ENCODE data around the gene TMEM145. TPM values are rescaled to one million over a fixed set of nuclear protein-coding genes. Genes with fewer than 3 reads are reported as not detected.

TMEM145 gene
- total RNA-seq, 1 donor from 2014 or later = 0.63 TPM

DNA sequence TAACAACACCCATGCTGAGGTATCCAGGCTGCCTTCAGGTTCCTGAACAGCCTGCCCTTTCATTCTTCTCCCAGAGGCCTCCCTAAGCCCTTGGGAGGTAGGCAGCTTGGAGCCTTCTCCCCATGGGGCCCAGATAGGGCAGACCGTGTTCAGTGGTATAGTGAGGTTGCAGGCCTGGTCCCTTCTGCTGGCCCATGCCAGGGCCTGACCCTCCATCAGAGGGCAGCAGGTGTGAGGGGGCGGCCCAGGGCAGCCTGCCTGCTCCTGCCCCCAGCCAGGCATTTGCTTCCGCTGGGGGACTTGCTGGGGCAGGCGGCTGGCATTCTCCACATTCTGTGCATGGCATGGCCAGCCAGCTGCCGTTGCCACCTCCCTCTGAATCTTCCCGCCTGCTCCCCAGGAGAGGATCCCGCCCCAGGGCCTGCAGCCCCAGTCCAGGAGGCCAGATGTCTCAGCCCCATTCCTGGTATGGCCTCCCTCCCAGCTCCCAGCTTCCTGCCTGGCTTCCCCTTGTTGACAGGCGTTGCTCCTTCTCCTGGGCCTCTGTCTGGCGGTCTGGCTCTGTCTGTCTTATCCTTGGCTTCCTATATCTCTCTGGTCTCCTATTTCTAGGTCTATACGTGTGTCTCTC is 35.2 kb upstream of the TMEM145 start:
- DNase-seq (ENCODE audit: low spot score) = peak; percentile 26

DNA sequence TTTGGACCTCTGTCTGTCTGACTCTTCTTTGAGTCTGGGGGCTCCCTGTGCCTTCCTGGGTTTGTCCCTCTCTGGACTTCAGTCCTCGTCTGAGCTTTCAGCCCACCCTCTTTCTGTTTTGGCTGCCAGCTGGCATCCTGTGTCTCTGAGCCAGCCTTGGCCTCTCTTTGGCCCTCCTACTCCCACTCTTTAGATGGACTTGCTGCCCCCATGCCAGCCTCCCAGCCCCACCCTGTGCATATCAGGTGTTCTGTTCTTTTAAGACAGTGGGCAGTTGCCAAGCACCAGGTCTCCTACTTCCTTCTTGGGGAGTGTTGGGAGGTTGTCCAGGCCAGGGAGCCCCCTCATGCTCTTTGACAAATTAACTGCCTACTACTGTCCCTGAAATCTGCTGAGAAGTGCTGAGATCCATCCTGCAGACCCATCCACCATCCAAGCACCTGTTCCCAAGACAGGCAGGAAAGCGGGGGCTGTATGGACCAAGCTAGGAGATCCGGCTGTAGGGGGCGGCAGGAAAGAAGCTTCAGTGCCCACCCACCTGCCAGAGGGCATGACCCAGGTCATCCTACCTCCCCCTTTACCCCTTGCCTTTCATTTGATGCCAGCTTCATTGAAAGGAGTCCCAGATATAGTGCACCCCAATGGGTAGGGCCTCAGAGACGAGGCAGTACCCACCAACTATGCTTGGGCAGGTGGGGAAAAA is 34.5 kb upstream of the TMEM145 start:
- no peak for DNase-seq (ENCODE audit: low spot score)

DNA sequence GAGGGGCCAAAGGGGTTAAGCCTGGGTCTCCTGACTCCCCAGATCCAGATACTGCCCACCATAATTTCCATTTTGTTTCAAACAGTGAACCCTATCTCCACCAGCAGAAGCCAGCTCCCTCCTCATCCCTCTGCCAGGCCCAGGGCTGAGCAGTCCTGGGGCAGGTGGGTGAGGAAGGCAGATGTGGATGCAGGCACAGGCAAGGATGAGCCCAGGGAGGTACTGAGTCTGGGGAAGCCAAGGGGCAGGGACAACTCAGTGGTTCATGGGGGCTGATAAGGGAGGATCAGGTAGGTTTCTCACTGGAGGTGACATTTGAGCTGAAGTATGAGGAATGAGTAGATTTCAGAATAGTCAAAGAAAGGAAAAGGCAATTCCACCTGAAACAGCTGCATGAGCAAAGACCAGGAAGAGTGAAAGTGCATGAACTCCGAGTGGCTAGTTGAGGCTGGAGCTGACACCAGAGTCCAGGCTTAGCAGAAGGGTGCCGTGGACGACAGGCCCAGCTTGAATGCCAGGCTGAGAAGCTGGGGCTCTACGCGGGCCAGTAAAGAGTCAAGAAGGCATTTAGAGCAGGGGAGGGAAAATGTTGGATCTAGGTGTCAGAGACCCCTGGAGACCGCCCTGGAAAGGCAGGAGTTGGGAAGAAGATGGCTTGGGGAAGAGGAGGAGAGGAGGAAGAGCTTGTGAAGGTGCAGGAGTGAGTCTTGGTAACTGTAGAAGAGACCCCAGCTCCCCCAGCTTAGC is 33.8 kb upstream of the TMEM145 start:
- no peak for DNase-seq (ENCODE audit: low spot score)

DNA sequence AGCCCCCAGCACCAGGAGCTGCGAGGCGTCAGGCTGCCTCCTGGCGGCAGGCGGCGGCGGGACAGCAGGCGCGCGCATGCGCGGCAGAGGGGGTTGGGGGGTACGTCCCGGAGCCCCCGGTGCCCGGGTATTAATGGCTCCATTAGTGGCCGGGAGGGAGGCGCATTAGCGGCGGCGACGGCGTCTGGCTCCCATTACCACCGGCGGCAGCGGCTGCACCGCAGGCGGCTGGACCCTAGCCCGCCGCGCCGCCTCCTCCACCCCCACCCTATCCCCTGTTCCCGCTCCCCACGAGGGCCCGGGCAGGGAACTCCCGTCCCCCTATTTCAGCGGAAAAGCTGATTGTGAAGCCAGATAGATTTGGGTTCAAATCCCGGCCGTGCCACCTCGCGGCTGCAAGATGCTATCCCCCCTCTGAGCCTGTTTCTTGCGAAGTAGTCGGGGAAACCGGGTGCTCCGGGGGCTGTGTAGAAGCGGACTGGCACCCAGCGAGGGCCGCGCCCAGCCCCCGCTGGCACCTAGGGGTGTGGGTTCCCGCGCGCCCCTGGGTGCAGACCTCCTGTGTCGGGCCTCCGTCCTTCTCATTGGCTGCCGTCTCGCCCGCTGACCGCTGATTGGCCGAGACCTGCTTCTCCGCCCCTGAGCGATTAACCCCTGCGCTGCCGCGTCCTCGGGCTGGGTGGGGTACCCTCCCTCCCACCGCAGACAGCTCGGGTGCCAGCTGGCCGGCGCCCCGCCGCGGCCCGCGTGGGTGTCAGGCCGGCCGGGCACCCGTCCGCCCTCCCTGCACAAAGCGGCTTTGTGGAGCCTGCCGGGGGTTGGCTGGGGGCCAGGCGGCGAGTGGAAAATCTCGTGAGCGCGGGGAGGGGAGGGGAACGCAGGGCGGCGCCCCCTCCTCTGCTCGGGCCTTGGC is 33.0 kb upstream of the TMEM145 start:
- DNase-seq (ENCODE audit: low spot score) = peak; percentile 89

DNA sequence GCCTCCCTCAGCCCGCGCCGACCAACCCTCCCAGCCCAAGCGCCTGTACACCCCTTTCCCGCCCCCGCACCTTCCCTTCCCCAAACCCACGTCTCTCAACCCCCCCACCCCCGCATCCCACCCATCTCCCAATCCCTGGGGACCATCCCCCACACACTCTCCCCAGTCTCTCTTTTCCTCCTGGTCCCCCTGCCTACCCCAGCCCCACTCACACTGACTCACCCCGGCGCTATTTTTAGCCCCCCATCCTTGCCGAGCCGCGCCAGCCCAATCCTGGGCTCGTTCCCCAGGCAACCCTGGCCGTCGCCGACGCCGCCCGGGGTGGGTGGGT is 32.3 kb upstream of the TMEM145 start:
- DNase-seq (ENCODE audit: low spot score) = peak; percentile 35

DNA sequence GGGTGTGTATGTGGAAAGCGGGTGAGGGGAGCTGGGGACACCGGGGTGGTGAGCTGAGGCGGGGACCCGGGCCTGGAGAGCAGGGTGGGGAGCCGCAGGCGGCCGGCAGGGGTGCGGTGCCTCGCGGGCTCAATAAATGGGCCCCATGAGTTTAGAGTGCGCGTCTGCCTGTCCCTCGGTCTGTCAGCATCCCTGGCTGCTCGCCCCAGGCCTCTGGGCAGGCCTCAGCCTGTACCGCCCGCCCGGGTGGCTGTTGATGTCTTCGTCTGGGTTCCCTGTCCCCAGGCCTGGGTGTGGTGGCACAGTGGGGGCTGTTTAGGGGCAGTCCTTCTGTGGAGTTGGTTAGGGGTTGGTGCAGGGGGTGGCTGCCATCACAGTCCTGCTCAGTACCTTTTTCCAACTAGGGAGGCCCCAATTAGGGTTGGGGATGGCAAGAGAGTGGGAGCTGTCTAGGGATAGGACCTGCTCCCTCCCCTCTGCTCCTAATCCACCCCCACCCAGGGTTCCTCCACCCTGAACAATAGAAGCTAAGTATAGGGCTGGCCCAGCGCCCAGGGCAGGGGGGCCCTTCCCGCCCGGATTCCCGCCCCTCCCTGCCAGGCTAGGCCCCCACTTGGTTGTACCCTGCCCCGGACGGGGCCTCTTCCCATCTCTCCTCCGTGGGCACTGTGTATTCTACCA is 31.8 kb upstream of the TMEM145 start:
- DNase-seq (ENCODE audit: low spot score) = peak; percentile 23

DNA sequence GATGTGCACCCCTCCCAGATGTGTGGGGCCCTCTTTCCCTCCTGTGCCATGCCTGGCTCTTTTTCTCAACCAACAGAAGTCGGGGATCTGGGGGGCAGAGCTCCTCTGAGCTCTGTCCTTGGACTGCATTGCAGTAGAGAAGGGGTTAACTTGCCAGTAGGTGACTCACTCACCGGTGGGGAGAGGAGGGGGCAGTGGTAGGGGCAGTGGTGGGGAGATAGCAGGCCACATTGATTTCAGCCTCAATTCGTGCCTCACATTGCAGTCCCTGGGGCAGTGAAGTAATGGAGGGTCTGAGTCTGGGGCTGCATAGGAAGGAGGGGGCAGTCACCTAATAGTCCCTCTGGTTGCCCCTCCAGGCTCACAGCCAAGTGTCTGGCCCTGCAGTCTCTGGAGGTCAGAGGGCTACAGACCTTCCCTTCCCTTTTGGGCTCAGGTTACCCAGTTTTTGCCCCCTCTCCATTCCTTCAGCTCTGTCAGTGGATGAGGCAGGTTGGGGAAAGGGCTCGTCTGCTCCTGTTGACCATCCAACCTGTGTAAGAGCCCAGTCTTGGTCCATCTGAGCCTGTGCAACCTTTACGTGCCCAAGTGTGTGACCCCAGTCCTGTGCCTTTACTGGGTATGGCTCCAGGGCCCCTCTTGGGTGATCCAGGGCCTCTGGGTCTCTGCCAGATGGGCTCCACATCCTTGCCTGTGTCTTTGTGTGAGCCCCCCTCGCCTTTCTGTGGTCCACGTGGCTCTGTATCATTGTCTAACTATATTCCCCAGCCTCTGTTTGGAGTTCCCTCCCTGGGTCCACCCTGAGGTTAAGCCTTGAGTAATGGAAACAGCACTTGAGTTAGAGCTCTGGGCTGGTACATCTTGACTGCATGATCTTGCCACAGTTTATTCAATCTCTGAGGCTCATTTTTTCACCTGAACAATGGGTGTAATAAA is 31.0 kb upstream of the TMEM145 start:
- no peak for DNase-seq (ENCODE audit: low spot score)

DNA sequence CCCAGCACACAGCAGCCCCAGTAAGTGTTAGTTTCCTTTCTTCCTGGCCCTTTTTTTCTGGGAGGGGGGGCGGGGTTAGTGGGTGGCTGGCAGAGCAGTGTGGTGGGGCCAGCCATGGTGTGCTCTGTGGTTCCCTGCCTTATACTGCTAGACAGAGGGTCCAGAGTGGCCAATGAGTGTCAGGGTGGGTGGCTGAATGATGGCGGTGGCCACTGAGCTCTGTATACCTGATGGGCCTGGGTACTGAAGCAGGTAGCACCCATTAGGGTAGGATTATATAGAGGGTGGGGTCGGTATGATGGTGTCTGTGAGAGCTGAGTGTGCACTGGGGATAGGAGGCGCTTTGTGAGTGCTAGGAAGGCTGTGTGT is 30.3 kb upstream of the TMEM145 start:
- no peak for DNase-seq (ENCODE audit: low spot score)

DNA sequence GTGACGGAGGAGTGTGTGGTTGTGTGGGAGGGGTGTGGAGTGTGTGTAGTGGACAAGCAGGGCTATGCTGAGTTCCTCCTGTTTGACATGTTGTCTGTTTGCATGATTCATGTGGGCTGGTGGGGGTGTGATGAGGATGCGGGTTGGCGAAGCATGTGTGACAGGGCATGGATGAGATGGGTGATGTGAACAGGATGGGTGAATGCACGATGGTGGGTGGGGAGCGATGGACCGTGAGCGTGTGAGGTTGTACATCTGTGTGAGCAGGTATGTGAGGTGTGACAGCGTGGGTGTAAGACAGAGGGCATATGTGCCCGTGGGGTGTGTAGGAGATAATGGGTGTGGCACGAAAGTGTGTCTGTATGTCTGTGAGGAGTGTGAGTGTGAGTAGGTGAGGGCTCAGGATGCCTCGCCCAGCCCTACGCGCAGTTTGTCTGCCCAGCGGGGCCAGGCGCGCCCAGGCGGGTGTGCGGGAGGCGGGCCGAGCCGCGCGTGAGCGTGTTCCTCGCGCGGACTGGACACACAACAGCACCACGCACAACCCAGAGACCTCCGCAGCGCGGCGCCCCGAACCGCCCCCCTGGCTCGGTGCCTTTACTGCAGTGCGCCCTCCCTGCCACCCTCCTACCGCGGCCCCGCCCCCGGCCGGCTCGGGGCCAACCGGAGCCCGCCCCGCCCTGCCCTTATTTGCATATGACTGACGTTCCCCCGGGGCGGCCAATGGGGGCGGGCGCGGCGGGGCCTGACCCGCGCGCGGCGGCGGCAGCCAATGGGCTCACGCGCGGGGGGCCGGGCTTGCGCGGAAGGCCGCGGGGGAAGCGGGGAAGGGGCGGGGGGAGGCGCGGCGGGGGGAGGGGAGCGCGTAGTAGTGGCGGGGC is 29.7 kb upstream of the TMEM145 start:
- DNase-seq (ENCODE audit: low spot score) = peak; percentile 95

DNA sequence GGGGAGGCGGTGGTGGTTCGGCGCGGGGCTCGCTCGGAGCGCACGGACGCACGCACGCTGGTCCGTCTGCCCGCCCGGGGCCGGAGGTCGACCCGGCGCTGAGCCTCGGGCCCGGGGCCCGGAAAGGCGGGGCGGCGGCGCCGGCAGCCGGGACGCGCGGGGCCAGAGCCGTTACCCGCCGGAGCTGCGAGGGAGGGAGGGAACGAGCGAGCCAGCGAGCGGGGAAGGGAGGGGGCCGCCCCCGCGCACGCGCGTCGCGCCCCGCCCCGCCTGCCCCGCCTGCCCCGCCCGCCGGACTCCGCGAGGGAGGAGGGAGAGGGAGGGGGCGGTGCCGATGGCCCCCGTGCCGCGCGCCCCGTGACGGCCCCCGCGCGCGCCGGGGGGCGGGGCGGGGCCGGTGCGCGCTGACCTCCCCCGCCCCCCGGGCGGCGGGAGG is 29.0 kb upstream of the TMEM145 start:
- peak; percentile 74 for DNase-seq (ENCODE audit: low spot score)

DNA sequence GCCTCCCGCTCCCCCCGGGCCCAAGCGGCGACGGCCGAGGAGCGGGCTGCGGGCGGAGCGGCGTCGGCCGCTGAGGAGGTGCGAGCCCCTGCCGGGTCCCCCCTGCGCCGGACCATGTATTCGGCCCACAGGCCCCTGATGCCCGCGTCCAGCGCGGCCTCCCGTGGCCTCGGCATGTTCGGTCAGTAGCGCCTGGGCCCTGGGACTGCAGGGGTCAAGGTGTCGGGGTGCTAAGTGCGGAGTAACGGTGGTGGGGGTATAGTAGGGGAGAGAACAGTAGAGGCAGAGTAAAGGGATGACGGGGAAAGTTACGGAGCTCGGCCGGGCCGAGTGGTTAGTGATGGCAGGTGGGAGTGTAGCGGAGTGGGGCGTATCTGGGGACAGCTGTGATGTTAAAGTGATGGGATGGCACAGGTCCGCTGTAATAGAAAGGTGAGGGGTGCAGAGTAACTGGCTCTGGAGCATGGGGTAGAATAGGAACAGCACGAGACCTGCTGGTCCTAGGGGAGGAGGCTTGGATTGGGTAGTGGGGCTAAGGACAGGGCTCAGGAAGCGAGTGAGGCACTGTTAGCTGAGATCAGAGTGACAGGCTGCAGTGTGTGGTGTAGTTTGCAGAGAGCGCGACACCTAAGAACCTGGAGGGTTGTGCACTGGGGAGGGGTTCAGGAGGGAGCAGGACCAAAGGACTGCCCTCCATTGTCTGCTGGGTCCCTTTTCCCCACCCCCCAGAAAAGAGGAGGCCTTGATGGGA is 28.3 kb upstream of the TMEM145 start:
- DNase-seq (ENCODE audit: low spot score) = no peak

DNA sequence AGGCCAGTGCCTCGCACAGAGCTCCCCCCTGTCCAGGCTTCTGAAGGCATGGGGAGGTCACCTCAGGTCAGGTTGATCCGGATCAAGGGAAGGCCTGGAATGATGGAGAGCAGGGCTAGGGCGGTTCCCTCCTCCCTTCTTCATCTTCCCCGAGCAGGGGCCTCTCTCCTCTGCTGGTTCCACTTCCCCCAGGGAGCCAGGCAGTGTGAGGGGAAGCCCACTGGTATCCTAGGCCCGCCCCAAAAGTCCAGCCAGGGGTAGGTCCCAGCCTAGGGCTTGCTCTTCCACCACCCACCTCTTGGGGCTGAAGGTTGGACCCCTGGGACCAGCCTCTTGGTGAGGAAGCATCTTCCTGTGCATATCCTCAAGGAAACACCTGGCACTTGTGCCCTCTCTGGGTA is 27.6 kb upstream of the TMEM145 start:
- DNase-seq (ENCODE audit: low spot score) = no peak

DNA sequence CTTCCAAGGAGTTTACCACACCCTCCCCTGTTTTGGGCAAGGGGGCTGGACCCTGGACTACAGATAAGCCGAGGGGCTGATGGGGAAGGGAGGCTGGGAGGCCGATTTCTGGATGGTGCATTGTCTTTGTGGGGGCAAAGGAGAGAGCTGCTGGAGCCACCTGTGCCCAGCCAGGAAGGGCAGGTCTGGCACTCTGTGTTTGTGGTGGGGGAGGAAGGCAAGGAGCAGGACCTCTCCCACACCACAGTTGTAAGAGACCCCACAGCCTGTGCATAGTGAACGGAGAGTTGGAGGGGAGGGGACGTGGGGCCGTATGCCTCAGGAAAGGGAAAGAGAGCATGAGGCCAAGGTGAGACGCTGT is 27.1 kb upstream of the TMEM145 start:
- DNase-seq (ENCODE audit: low spot score) = no peak

DNA sequence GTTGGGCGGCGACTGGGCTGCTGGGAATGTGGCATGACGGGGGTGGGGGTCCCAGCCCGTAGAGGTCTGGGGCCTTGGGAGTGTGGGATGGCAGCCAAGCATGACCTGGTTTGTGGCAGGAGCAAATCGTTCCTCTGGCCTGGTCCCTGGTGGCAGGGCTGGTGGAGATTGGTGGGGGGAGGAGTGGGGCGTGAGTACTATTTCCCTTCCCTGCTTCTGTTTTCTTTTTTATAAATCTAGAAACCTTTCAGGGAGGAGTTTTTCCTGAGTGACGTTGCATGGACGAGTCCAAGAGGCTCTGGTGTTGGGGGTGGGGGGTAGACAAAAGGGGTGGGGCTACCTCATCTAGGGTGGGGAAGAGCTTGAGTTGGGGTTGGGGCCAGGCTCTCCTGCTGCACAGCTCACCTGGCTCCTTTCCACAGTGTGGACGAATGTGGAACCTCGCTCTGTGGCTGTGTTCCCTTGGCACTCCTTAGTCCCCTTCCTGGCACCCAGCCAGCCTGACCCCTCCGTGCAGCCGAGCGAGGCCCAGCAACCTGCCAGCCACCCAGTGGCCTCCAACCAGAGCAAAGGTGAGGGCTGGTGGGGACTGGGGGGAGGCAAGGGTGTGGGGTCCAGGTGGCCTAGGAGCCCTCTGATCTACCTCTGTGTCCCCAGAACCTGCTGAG is 26.6 kb upstream of the TMEM145 start:
- no peak for DNase-seq (ENCODE audit: low spot score)

DNA sequence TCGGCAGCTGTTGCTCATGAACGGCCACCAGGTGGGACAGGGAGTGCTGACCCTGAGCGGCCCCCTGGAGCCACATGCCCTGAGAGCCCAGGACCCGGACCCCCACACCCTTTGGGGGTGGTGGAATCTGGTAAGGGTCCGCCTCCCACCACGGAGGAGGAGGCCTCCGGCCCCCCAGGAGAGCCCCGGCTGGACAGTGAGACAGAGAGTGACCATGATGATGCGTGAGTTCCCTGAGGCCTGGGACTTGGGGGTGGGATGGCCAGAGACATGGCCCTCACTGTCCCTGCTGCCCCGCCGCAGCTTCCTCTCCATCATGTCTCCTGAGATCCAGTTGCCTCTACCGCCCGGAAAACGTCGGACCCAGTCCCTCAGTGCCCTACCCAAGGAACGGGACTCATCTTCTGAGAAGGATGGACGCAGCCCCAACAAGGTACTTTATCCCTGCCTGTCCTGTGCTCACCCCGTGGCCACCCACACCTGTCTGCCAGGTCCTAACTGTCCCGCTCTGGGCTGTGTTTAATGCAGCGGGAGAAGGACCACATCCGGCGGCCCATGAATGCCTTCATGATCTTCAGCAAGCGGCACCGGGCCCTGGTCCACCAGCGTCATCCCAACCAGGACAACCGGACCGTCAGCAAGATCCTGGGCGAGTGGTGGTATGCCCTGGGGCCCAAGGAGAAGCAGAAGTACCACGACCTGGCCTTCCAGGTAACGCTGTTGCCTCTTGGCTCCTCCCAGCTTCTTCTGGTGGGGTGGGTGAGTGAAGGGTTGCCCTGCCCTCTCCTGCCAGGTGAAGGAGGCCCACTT is 25.9 kb upstream of the TMEM145 start:
- DNase-seq (ENCODE audit: low spot score) = no peak

DNA sequence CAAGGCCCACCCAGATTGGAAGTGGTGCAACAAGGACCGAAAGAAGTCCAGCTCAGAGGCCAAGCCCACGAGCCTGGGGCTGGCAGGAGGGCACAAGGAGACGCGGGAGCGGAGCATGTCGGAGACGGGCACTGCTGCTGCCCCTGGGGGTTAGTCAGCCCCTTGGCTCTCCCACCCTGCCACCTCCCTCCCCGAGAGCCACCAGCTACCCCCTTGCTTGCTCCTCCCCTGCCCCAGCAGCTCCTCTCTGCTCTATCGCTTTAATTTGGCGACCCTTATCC is 25.3 kb upstream of the TMEM145 start:
- DNase-seq (ENCODE audit: low spot score) = no peak

DNA sequence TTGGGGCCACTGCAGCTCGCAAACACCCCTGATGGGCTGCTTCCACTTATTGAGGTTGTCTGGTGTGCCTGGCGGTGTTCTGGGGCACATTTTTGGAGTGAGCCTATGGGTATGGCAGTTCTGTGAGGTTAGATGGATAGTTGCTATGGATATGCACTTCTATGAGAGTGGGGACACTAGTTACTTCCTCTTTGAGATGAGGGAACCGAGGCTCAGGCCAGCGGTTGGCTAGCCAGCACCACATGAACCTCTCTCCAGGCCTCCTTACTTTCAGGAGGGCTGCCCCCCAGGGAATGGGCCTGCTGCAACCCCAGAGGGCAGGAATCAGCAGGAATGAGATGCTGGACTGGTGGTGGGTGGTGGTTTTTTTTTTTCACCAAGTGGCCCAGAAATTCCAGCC is 24.7 kb upstream of the TMEM145 start:
- no peak for DNase-seq (ENCODE audit: low spot score)

All from mucosa of gallbladder (tissue), 1 donor.